ENCODE results near the gene HAL.

GRCh38 chr12:95998611-95999286 lies 2.6 kb upstream of the HAL start:
- TF ChIP-seq EZH2 (optimal IDR thresholded peaks at IDR 0.05; ENCODE audit: low read depth, low read length) (no peak), CTCF (IDR thresholded peaks at IDR 0.05; ENCODE audit: low read length) (peak; percentile 86), EZH2phosphoT487 (IDR thresholded peaks at IDR 0.05; ENCODE audit: low read length) (no peak)
